Measurements from ENCODE around the gene SCMH1. TPM values are rescaled to one million over a fixed set of nuclear protein-coding genes. Genes with fewer than 3 reads are reported as not detected.

SCMH1 gene
- total RNA-seq, 4 donors from 2014 or later, result 27.6 to 105 (median 48.5) TPM

DNA sequence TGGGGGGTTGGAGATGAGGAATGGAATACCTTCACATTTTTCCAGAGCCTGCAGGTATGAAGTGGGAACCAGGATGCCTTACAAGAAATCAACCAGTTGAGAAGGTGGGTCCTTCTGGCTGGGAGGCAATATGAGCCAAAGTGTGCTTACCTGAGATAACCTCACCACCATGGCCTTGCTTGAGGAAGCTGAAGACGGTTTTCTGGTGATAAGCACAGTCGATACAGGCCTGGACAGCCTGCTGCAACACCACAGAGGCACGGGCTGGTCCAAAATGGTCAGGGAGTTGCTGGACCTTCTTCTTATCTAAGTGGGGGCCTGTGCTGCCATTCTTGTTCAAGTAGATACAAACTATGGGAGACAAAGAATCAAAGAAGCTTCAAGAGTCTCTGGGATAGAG, 193.6 kb downstream of the SCMH1 start:
- TF ChIP-seq, protein P1, sequence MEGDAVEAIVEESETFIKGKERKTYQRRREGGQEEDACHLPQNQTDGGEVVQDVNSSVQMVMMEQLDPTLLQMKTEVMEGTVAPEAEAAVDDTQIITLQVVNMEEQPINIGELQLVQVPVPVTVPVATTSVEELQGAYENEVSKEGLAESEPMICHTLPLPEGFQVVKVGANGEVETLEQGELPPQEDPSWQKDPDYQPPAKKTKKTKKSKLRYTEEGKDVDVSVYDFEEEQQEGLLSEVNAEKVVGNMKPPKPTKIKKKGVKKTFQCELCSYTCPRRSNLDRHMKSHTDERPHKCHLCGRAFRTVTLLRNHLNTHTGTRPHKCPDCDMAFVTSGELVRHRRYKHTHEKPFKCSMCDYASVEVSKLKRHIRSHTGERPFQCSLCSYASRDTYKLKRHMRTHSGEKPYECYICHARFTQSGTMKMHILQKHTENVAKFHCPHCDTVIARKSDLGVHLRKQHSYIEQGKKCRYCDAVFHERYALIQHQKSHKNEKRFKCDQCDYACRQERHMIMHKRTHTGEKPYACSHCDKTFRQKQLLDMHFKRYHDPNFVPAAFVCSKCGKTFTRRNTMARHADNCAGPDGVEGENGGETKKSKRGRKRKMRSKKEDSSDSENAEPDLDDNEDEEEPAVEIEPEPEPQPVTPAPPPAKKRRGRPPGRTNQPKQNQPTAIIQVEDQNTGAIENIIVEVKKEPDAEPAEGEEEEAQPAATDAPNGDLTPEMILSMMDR (IDR thresholded peaks at IDR 0.05), result no peak
- no peak for TF ChIP-seq POLR2A (IDR thresholded peaks at IDR 0.05)
- H3K27ac ChIP-seq, result no peak overlapping the region
- intact Hi-C loops (cut with DNase I; ENCODE audit: low total_unique reads), result no loop called here
- H3K27me3 ChIP-seq, result no peaks in the 10 kb centered on the region
- no peak overlapping the region for H3K4me3 ChIP-seq
- H3K9me3 ChIP-seq, result no peaks in the 10 kb centered on the region
- H3K4me1 ChIP-seq, result no peaks in the 10 kb centered on the region
- no peak for DNase-seq
- H3K36me3 ChIP-seq, result no peaks in the 10 kb centered on the region

DNA sequence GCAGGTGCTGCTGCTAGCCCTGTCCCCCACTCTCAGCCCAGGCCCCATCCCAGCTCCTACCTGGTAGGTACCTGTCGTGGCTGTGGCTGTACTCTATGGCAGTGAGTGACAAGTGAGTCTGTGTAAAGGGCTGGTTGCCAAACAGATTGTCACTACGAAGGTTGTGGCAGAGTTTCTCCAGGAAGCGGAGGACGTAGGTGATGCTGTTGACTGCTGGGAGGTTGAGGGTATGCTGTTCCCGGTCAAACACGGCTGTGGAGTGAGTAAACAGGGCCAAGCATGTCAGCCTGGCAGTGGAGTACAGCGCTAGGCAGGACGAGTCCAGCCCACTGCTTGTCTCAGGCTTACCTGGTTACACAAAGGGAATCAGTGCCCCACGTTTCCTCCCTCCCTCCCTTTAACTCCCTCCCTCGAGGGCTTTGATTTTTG, 195.7 kb downstream of the SCMH1 start:
- no peak overlapping the region for H3K4me3 ChIP-seq
- no peaks in the 10 kb centered on the region for H3K27me3 ChIP-seq
- peak overlapping the region in 1 of 2 donors; percentile 54 for H3K27ac ChIP-seq
- intact Hi-C loops (cut with DNase I; ENCODE audit: low total_unique reads), result no loop called here
- H3K36me3 ChIP-seq, result no peaks in the 10 kb centered on the region
- DNase-seq, result no peak
- peak in 1 of 2 donors; percentile 12 for TF ChIP-seq POLR2A (IDR thresholded peaks at IDR 0.05)
- TF ChIP-seq, protein P1 (IDR thresholded peaks at IDR 0.05), result no peak
- no peaks in the 10 kb centered on the region for H3K4me1 ChIP-seq
- H3K9me3 ChIP-seq, result no peaks in the 10 kb centered on the region

DNA sequence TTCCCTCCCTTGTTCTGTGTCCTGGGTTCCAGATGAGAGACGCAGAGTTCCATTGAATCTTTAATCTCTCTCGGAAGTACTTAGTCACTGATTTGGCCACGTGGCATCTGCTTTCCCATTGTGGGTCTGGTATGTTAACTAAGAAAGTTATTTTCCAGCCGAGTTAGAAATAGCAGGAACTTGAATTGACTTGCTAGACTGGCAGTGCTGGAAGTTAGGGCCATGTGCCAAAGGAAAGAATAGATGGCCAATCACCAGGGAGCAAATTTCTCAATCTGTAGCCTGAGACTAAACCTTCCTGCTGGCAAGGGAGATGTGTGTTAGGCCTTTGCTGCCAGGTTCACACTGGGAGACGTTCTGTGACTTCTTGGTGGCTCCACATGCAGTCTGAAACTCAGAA, 196.4 kb downstream of the SCMH1 start:
- no peaks in the 10 kb centered on the region for H3K36me3 ChIP-seq
- TF ChIP-seq, protein P1 (IDR thresholded peaks at IDR 0.05), result no peak
- no peak for TF ChIP-seq POLR2A (IDR thresholded peaks at IDR 0.05)
- no peaks in the 10 kb centered on the region for H3K9me3 ChIP-seq
- H3K27me3 ChIP-seq, result no peaks in the 10 kb centered on the region
- intact Hi-C loops (cut with DNase I; ENCODE audit: low total_unique reads), result no loop called here
- H3K4me1 ChIP-seq, result no peaks in the 10 kb centered on the region
- no peak overlapping the region for H3K4me3 ChIP-seq
- peak; percentile 37 to 38 for DNase-seq
- peak overlapping the region; percentile 17 to 54 for H3K27ac ChIP-seq

DNA sequence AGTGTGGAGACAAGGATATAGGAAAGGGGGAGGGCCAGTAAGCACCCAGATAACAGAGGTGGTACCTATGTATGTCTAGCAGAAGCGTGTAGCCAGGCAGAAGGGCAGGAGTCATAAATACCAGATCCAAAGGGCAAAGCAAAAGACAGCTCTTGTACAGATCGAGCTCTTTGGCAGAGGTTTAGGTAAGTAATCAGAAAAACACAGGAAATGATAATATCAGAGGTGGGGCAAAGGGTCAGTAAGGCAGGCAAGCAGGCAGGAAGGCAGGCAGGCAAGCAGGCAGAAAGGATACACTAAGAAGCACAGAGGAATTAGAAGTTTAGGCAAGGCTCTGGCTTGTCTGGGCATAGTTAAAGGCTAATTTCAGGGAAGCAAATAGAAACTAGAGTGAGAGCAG, 197.9 kb downstream of the SCMH1 start:
- intact Hi-C loops (cut with DNase I; ENCODE audit: low total_unique reads), result no loop called here
- Histone ChIP-seq H3K4me3 (no peak overlapping the region), H3K27ac (no peak overlapping the region), H3K27me3 (no peaks in the 10 kb centered on the region), H3K9me3 (no peaks in the 10 kb centered on the region), H3K4me1 (no peaks in the 10 kb centered on the region), H3K36me3 (no peaks in the 10 kb centered on the region)
- TF ChIP-seq, protein P1 (IDR thresholded peaks at IDR 0.05), result no peak
- no peak for TF ChIP-seq POLR2A (IDR thresholded peaks at IDR 0.05)
- DNase-seq, result no peak

DNA sequence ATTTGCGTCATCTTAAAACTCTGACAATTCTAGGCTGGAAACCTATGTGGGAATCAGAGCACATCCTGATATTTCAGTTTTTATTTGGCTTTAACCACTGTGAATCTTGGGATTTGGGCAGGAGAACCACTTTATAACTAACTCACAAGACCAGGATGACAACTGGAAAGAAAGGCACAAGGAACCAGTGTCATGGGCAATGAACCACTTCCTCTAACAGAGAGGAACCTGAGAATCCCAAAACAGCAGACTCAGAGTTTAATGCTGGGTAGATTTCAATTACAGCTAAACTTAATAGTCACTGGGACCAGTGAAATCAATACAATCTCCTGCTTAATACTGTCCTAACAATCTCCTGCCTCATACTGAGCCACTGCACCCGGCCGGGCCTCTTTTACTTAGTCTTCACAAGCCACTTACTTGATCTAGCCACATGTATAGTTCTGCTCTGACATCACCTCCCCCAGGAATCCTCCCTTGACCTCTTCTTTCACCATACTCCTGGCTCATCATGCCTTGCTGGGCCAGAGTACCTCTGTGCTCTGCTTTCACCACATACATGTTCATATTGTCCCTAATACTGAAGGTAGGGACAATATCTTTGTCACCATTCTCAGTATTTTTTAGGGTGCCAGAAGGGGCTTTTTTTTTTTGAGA, 200.4 kb downstream of the SCMH1 start:
- TF ChIP-seq, protein P1 (IDR thresholded peaks at IDR 0.05), result no peak
- TF ChIP-seq POLR2A (IDR thresholded peaks at IDR 0.05), result no peak
- H3K9me3 ChIP-seq, result no peaks in the 10 kb centered on the region
- no peaks in the 10 kb centered on the region for H3K27me3 ChIP-seq
- intact Hi-C loops (cut with DNase I; ENCODE audit: low total_unique reads), result no loop called here
- DNase-seq, result no peak
- H3K36me3 ChIP-seq, result no peaks in the 10 kb centered on the region
- no peak overlapping the region for H3K4me3 ChIP-seq
- no peak overlapping the region for H3K27ac ChIP-seq
- H3K4me1 ChIP-seq, result no peaks in the 10 kb centered on the region

All from uterus (tissue), 4 donors.